ENCODE measurements around the gene APOL3.

- peak; percentile 25 for TF ChIP-seq CTCF (conservative IDR thresholded peaks at IDR 0.05; ENCODE audit: low read length)
- no peak for TF ChIP-seq EZH2phosphoT487 (IDR thresholded peaks at IDR 0.05; ENCODE audit: borderline replicate concordance)
Observed at GRCh38 chr22:36185828-36186624, 25.5 kb upstream of the APOL3 start.
